Breast epithelium (tissue), 3 donors: ENCODE results near the gene NLK.

Experiments
- POLR2A ChIP-seq: fragments of 450-650 bp; IDR thresholded peaks from one replicate; pipeline ENCODE4 v1.6.1; 2016; ENCODE audit warnings: antibody characterized with exemption, mild to moderate bottlenecking, moderate library complexity
- POLR2AphosphoS5 ChIP-seq, 3 donors: sonication (generic); formaldehyde crosslinking; IDR thresholded peaks; one replicate each; pipeline ENCODE4 v1.6.1; 2017; ENCODE audit warnings: antibody characterized with exemption in 3 of 3
- TF ChIP-seq, protein P1 (sequence below), 3 donors: fragments of 450-650 bp; IDR thresholded peaks; one replicate each; pipeline ENCODE4 v1.5.1; 2016 to 2017; ENCODE audit warnings: antibody characterized with exemption in 3 of 3, mild to moderate bottlenecking in 3 of 3, moderate library complexity in 3 of 3

GRCh38 chr17:27996202-27997043, 46.1 kb upstream of the NLK start:
- TF ChIP-seq, protein P1, sequence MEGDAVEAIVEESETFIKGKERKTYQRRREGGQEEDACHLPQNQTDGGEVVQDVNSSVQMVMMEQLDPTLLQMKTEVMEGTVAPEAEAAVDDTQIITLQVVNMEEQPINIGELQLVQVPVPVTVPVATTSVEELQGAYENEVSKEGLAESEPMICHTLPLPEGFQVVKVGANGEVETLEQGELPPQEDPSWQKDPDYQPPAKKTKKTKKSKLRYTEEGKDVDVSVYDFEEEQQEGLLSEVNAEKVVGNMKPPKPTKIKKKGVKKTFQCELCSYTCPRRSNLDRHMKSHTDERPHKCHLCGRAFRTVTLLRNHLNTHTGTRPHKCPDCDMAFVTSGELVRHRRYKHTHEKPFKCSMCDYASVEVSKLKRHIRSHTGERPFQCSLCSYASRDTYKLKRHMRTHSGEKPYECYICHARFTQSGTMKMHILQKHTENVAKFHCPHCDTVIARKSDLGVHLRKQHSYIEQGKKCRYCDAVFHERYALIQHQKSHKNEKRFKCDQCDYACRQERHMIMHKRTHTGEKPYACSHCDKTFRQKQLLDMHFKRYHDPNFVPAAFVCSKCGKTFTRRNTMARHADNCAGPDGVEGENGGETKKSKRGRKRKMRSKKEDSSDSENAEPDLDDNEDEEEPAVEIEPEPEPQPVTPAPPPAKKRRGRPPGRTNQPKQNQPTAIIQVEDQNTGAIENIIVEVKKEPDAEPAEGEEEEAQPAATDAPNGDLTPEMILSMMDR (IDR thresholded peaks at IDR 0.05): no peak
- no peak for TF ChIP-seq POLR2AphosphoS5 (IDR thresholded peaks at IDR 0.05)
- no peak for TF ChIP-seq POLR2A
